Peyer's patch (tissue), 4 donors: Measurements from ENCODE around the gene RELN.

ENCODE experiments used
- CTCF ChIP-seq, 6 experiments: fragments of 450-650 bp in 4 of 6; fragments of 200-600 bp in 2 of 6; sonication (generic) in 1 of 6; IDR thresholded peaks; one replicate each; pipeline ENCODE4 v1.5.1; 2017 to 2019; ENCODE audit warnings: antibody characterized with exemption in 6 of 6, mild to moderate bottlenecking in 3 of 6, moderate library complexity in 1 of 6
- POLR2A ChIP-seq, 2 donors: fragments of 450-650 bp; IDR thresholded peaks; one replicate each; pipeline ENCODE4 v1.5.1; 2017; ENCODE audit warnings: antibody characterized with exemption in 2 of 2, mild to moderate bottlenecking in 2 of 2, moderate library complexity in 2 of 2

DNA sequence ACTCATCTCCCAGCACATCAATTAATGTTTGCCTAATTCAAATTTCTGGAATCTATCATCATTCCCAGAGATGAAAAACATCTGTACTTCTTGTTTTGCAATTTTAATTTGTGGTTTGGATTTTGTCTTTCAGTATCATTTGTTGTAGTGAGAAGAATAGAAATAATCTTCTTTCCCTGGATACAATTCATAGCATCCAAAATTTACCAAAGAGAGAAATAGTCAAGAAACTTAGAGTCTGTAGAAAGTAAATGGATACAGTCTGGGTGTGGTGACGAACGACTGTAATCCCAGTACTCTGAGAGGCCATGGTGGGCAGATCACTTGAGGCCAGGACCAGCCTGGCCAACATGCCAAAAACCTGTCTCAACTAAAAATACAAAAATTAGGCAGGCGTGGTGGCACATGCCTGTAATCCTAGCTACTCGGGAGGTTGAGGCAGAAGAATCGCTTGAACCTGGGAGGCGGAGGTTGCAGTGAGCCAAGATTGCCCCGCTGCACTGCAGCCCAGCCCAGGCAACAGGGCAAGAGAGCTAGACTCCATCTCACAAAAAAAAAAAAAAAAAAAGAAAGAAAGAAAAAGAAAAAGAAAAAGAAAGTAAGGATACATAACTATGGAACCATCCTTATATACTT lies 193.0 kb downstream of the RELN start:
- TF ChIP-seq CTCF (IDR thresholded peaks at IDR 0.05) (no peak), POLR2A (IDR thresholded peaks at IDR 0.05) (no peak)
